CD14-positive monocyte (primary cell): ENCODE data around the gene JHY. TPM values are rescaled to one million over a fixed set of nuclear protein-coding genes. Genes with fewer than 3 reads are reported as not detected.

ENCODE experiments used
- DNase-seq, 3 donors: peaks; one replicate each; pipeline ENCODE4 v3.0.0-alpha.2; 2011 to 2022
- H2AFZ ChIP-seq: 2 replicates; pipeline ENCODE4 v1.6.0; 2012; ENCODE audit warnings: mild to moderate bottlenecking, low read depth, low read length, inconsistent platforms; ENCODE audit not compliant: insufficient read depth, poor library complexity, severe bottlenecking
- H3K27ac ChIP-seq, 2 donors: 1 replicate in 1 of 2; 2 replicates in 1 of 2; pipeline ENCODE4 v1.5.1; 2012 to 2013; ENCODE audit warnings: low read length in 2 of 2, control low read depth in 1 of 2, inconsistent platforms in 1 of 2, low read depth in 1 of 2, mild to moderate bottlenecking in 1 of 2
- H3K27me3 ChIP-seq, 2 donors: one replicate each; pipeline versions ENCODE4 v1.6.0 to v1.6.1; 2011 to 2013; ENCODE audit warnings: low read length in 2 of 2; ENCODE audit not compliant: control insufficient read depth in 2 of 2, insufficient read depth in 2 of 2
- H3K36me3 ChIP-seq, 2 donors: replicated peaks in 1 of 2; 1 replicate in 1 of 2; 2 replicates in 1 of 2; pipeline versions ENCODE4 v1.5.1 to v1.6.1; 2012 to 2013; ENCODE audit warnings: low read length in 2 of 2, control low read depth in 1 of 2, inconsistent platforms in 1 of 2, mild to moderate bottlenecking in 1 of 2; ENCODE audit not compliant: insufficient read depth in 2 of 2, control insufficient read depth in 1 of 2
- H3K4me1 ChIP-seq, 2 donors: 1 replicate in 1 of 2; 2 replicates in 1 of 2; pipeline versions ENCODE4 v1.5.1 to v1.6.1; 2012 to 2013; ENCODE audit warnings: low read length in 2 of 2, control low read depth in 1 of 2, inconsistent platforms in 1 of 2, mild to moderate bottlenecking in 1 of 2, moderate library complexity in 1 of 2; ENCODE audit not compliant: insufficient read depth in 2 of 2, control insufficient read depth in 1 of 2
- H3K4me2 ChIP-seq: replicated peaks from 2 replicates; pipeline ENCODE3; 2012; ENCODE audit warnings: low read length, moderate library complexity, mild to moderate bottlenecking; ENCODE audit not compliant: poor library complexity, severe bottlenecking; ENCODE audit errors: extremely low read depth
- H3K4me3 ChIP-seq, 3 experiments: fragments of 200-600 bp in 1 of 3; sonication (generic) in 1 of 3; replicated peaks in 1 of 3; 1 replicate in 2 of 3; 2 replicates in 1 of 3; pipeline ENCODE4 v1.5.1; 2011 to 2013; ENCODE audit warnings: low read length in 3 of 3, mild to moderate bottlenecking in 3 of 3, control low read depth in 2 of 3, low read depth in 2 of 3, inconsistent platforms in 1 of 3, moderate library complexity in 1 of 3
- H3K79me2 ChIP-seq: 2 replicates; pipeline ENCODE4 v1.6.0; 2012; ENCODE audit warnings: mild to moderate bottlenecking, control low read depth, inconsistent platforms, low read length, moderate library complexity; ENCODE audit not compliant: insufficient read depth
- H3K9ac ChIP-seq: 2 replicates; pipeline ENCODE4 v1.6.0; 2017; ENCODE audit warnings: low read length, mild to moderate bottlenecking; ENCODE audit not compliant: insufficient read depth, poor library complexity, severe bottlenecking
- H3K9me3 ChIP-seq, 2 donors: replicated peaks in 1 of 2; 1 replicate in 1 of 2; 2 replicates in 1 of 2; pipeline versions ENCODE4 v1.5.1 to v1.6.1; 2012 to 2013; ENCODE audit warnings: low read length in 2 of 2, control low read depth in 1 of 2; ENCODE audit not compliant: control insufficient read depth in 1 of 2, insufficient read depth in 1 of 2
- H4K20me1 ChIP-seq: 2 replicates; pipeline ENCODE4 v1.6.0; 2012; ENCODE audit warnings: mild to moderate bottlenecking, low read length, control low read depth, moderate library complexity; ENCODE audit not compliant: insufficient read depth
- H3K27ac Mint-ChIP-seq, 7 donors: one replicate each; pipeline ENCODE4 v1.8.0; 2020; ENCODE audit warnings: mild to moderate bottlenecking in 7 of 7, mixed read lengths in 7 of 7, moderate library complexity in 6 of 7, inconsistent platforms in 2 of 7
- H3K27me3 Mint-ChIP-seq, 3 donors: one replicate each; pipeline ENCODE4 v1.8.0; 2021 to 2022; ENCODE audit warnings: low read depth in 3 of 3, mild to moderate bottlenecking in 3 of 3, mixed read lengths in 3 of 3, moderate library complexity in 3 of 3, inconsistent platforms in 1 of 3
- H3K36me3 Mint-ChIP-seq, 2 donors: one replicate each; pipeline ENCODE4 v1.8.0; 2020; ENCODE audit warnings: mixed read lengths in 2 of 2, inconsistent platforms in 1 of 2, mild to moderate bottlenecking in 1 of 2
- H3K4me1 Mint-ChIP-seq: one replicate; pipeline ENCODE4 v1.8.0; 2020; ENCODE audit warnings: mild to moderate bottlenecking, mixed read lengths
- H3K4me3 Mint-ChIP-seq, 2 donors: one replicate each; pipeline ENCODE4 v1.8.0; 2020; ENCODE audit warnings: mild to moderate bottlenecking in 2 of 2, mixed read lengths in 2 of 2, moderate library complexity in 1 of 2
- H3K9me3 Mint-ChIP-seq, 7 donors: one replicate each; pipeline ENCODE4 v1.8.0; 2020 to 2022; ENCODE audit warnings: mixed read lengths in 7 of 7, mild to moderate bottlenecking in 6 of 7, moderate library complexity in 6 of 7, inconsistent platforms in 2 of 7
- WGBS: methylation state at CpG from one replicate; pipeline ENCODE4 v1.1.5; 2013; ENCODE audit warnings: missing lambda C conversion rate; ENCODE audit not compliant: insufficient coverage; 5-methylcytosine and 5-hydroxymethylcytosine counted together
- intact Hi-C, 2 donors: fragments of 100-400 bp; cut with micrococcal nuclease; formaldehyde crosslinking; loops; one replicate each; pipeline versions ENCODE4 v1.15.0 to v1.15.1; 2023
- polyA plus RNA-seq, 3 donors: library from polyadenylated mRNA; depleted of rRNA in 1 of 3; unstranded in 2 of 3; stranded (reverse) in 1 of 3; fragments of 300-500 nt in 2 of 3; fragments of >200 nt in 1 of 3; fragmentation: Illumina TruSeq in 2 of 3; gene quantifications; 1 replicate in 2 of 3; 2 replicates in 1 of 3; pipeline ENCODE4 v1.2.3, GENCODE V29; 2012 to 2021
- TF ChIP-seq, protein P1 (sequence below): fragments of 200-600 bp; IDR thresholded peaks from one replicate; pipeline ENCODE4 v1.8.0; 2022; ENCODE audit warnings: antibody characterized with exemption, mild to moderate bottlenecking

The JHY gene
- polyA plus RNA-seq, 3 donors: 0.68 to 0.91 (median 0.89) TPM

DNA sequence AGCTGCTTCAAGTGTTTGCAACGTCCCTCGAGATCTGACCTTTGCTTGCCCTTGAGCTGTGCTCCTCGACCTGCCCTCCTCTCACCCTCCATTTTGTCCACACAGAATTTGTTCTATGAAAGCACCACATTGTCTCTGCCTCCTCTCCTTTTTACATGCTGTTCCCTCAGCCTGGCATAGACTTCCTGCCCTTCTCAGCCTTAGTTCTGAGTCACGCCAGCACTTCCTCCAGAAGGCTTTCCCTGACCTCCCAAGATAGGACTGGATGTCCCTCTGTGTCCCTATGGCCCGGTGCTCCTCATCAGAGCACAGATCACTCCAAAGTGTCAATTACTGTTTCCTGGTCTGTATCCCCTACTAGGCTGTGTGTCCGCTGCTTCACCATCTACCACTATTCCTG, 16.2 kb downstream of the JHY start:
- TF ChIP-seq, protein P1, sequence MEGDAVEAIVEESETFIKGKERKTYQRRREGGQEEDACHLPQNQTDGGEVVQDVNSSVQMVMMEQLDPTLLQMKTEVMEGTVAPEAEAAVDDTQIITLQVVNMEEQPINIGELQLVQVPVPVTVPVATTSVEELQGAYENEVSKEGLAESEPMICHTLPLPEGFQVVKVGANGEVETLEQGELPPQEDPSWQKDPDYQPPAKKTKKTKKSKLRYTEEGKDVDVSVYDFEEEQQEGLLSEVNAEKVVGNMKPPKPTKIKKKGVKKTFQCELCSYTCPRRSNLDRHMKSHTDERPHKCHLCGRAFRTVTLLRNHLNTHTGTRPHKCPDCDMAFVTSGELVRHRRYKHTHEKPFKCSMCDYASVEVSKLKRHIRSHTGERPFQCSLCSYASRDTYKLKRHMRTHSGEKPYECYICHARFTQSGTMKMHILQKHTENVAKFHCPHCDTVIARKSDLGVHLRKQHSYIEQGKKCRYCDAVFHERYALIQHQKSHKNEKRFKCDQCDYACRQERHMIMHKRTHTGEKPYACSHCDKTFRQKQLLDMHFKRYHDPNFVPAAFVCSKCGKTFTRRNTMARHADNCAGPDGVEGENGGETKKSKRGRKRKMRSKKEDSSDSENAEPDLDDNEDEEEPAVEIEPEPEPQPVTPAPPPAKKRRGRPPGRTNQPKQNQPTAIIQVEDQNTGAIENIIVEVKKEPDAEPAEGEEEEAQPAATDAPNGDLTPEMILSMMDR: no peak
- H2AFZ ChIP-seq: no peak overlapping the region
- no peaks in the 10 kb centered on the region for H3K27me3 ChIP-seq
- Mint-ChIP-seq H3K9me3 (peaks cover 0 to 1% (median 0%) of the 10 kb centered on the region in 7 donors), H3K27me3 (peaks cover 0 to 1% (median 0%) of the 10 kb centered on the region in 3 donors), H3K27ac (no peak overlapping the region), H3K4me3 (no peak overlapping the region), H3K36me3 (no peaks in the 10 kb centered on the region), H3K4me1 (no peaks in the 10 kb centered on the region)
- H3K4me3 ChIP-seq: no peak overlapping the region
- 58% methylated on average over 5 of the region's 6 CpGs for WGBS
- H3K9ac ChIP-seq: no peak overlapping the region
- H3K79me2 ChIP-seq: no peaks in the 10 kb centered on the region
- H3K4me1 ChIP-seq: peaks cover 0 to 1% of the 10 kb centered on the region in 2 donors
- no peak overlapping the region for H3K4me2 ChIP-seq
- no peak for DNase-seq
- no peaks in the 10 kb centered on the region for H3K36me3 ChIP-seq
- no peaks in the 10 kb centered on the region for H4K20me1 ChIP-seq
- H3K27ac ChIP-seq: no peak overlapping the region
- intact Hi-C loops: no loop called here
- H3K9me3 ChIP-seq: no peaks in the 10 kb centered on the region

GRCh38 chr11:122900587-122901202, 18.1 kb downstream of the JHY start:
- Histone ChIP-seq H3K27me3 (no peaks in the 10 kb centered on the region), H3K4me3 (no peak overlapping the region), H3K79me2 (no peaks in the 10 kb centered on the region), H3K4me1 (no peaks in the 10 kb centered on the region), H3K9ac (no peak overlapping the region), H3K36me3 (no peaks in the 10 kb centered on the region), H4K20me1 (no peaks in the 10 kb centered on the region), H3K9me3 (no peaks in the 10 kb centered on the region), H3K4me2 (no peak overlapping the region), H3K27ac (no peak overlapping the region), H2AFZ (no peak overlapping the region)
- 96% methylated on average over 3 of the region's 9 CpGs for WGBS
- Mint-ChIP-seq H3K9me3 (peaks cover 0 to 1% (median 0%) of the 10 kb centered on the region in 7 donors), H3K4me1 (no peaks in the 10 kb centered on the region), H3K27ac (peak overlapping the region in 1 of 7 donors; percentile 13), H3K36me3 (no peaks in the 10 kb centered on the region), H3K27me3 (no peaks in the 10 kb centered on the region), H3K4me3 (no peak overlapping the region)
- DNase-seq: no peak
- intact Hi-C loops: no loop called here
- TF ChIP-seq, protein P1: no peak
